ENCODE measurements around the gene TFB2M. TPM values are rescaled to one million over a fixed set of nuclear protein-coding genes. Genes with fewer than 3 reads are reported as not detected.

TFB2M gene
- total RNA-seq, 1 donor from 2014 or later, result 18.0 TPM

DNA sequence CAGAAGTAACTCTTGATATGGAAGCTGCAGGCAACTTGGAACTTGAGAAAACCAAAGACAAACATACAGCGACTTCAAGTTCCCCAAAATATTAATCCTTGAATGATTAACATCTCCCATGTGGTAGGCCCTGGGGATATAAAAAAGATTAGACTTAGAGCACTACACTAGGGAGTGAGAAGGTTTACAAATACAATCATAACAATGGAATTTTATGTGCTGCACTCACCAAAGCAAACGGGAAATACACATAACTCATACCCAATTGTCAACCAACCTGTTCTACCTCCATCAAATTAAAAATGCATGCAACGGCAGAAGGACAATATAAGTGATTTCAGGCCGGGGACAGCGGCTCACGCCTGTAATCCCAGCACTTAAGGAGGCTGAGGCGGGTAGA is 62.7 kb downstream of the TFB2M start:
- intact Hi-C loops (cut with DNase I), result no loop called here
- ATAC-seq (no peak), DNase-seq (ENCODE audit: missing footprints) (no peak)

GRCh38 chr1:246497331-246497915 is 68.6 kb downstream of the TFB2M start:
- no peak for ATAC-seq
- intact Hi-C loops (cut with DNase I), result loop anchor here (1.0 kb wide), 1 partner anchor 202 kb away; no protein-coding TSS in a partner anchor

GRCh38 chr1:246492611-246493245 is 73.3 kb downstream of the TFB2M start:
- DNase-seq (ENCODE audit: missing footprints) (no peak), ATAC-seq (peak; percentile 94)
- intact Hi-C loops (cut with DNase I), result loop anchor here (2.0 kb wide), 2 partner anchors 480 to 1414 kb away; no protein-coding TSS in a partner anchor

More at GRCh38 chr1:246497331-246497915, 68.6 kb downstream of the TFB2M start:
- DNase-seq (ENCODE audit: missing footprints), result no peak

DNA sequence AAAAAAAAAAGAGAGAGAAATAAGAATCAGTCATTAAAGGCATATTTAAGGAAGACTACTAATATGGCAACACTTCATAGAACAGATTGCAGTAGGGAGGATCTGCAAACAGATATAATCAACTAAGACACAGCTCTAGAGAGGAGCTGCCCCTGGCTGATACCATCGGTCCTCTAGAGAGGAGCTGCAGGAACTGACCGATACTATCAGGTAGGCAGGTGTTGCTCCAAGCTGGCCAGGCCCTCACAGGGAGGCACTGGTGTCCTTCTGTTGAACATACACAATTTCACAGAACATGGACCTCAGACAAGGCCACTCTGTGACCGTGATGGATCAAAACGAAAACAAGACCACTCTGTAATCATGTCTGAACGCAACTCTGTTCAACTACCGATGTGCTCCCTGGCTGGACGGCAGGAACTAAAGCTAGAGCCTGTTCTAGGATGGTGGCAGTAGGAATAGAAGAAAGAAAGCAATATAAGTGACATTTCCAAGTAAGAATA is 74.5 kb downstream of the TFB2M start:
- intact Hi-C loops (cut with DNase I), result loop anchor here (2.0 kb wide), 2 partner anchors 479 to 1413 kb away; no protein-coding TSS in a partner anchor
- DNase-seq (ENCODE audit: missing footprints) (no peak), ATAC-seq (no peak)

Other genes with a start within 250 kb of the TFB2M start
- 8.8 TPM for gene SMYD3, start 59.0 kb downstream of the TFB2M start, total RNA-seq
- 18.4 TPM for gene CNST, start 195 bp upstream of the TFB2M start, total RNA-seq
- gene SCCPDH, start 158.1 kb upstream of the TFB2M start, total RNA-seq, result 31.2 TPM